ENCODE data around the gene SNTB2. TPM values are rescaled to one million over a fixed set of nuclear protein-coding genes. Genes with fewer than 3 reads are reported as not detected.

The SNTB2 gene
- total RNA-seq, 1 donor from 2014 or later, result 36.1 TPM

DNA sequence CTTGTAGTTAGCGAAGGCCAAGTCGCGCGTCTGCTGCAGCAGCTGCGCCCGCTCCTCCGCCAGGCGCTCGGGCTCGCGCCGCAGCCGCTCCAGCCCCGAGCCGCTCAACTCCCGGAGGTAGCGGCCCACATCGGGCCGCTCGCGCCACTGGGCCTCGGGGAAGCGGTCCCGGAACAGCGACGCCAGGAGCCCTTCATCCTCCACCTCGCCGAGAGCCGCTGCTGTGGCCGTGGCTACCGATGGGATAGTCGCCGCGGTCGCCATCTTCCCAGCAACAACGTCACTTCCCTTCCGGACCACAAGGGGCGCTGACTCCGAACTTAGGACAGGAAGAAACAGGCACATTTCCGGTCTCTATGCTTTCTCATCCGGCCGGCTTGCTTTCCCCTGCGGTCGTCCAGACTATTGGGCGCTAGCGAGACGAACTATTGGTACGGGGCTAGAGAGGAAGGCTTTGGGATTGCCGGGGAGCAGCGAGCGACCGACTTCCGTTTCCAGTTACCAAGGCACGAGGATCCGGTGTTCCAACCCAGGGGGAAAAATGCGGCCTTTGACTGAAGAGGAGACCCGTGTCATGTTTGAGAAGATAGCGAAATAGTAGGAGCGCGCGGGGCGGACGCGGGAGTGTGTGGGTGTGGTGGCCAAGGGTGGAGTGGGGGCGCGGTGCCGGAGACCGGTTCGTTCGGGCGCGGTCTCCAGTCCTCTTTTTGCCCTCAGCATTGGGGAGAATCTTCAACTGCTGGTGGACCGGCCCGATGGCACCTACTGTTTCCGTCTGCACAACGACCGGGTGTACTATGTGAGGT lies 152.5 kb downstream of the SNTB2 start, which contains the start of the genes COG8 and NIP7:
TSS of gene COG8 (minus strand) at position 276 of the 806 bp plus-strand sequence. CDS start at position 264, 12 bp downstream.
TSS of gene NIP7 (plus strand) at position 484 of the 806 bp plus-strand sequence. CDS start at position 542, 58 bp downstream.
- peak; percentile 88 for TF ChIP-seq CTCF (IDR thresholded peaks at IDR 0.05)
- Histone ChIP-seq H3K9me3 (no peaks in the 10 kb centered on the region), H3K27ac (peak within 1 kb of the TSS; percentile 92), H3K36me3 (peaks cover 61% of the 10 kb centered on the region), H3K4me1 (peaks cover 35% of the 10 kb centered on the region), H3K27me3 (ENCODE audit: low read depth) (no peaks in the 10 kb centered on the region), H3K4me3 (peak within 1 kb of the TSS; percentile 75)
- DNase-seq, result peak; percentile 94
- intact Hi-C loops (cut with DNase I), result no loop called here
- ATAC-seq, result peak; percentile 99

- intact Hi-C loops (cut with DNase I), result no loop called here
- DNase-seq (no peak), ATAC-seq (no peak)
- peaks cover 35% of the 10 kb centered on the region for H3K4me1 ChIP-seq
- H3K27ac ChIP-seq, result peak overlapping the region; percentile 92
- no peaks in the 10 kb centered on the region for H3K27me3 ChIP-seq (ENCODE audit: low read depth)
- H3K4me3 ChIP-seq, result peak overlapping the region; percentile 75
- H3K9me3 ChIP-seq, result no peaks in the 10 kb centered on the region
- TF ChIP-seq CTCF (IDR thresholded peaks at IDR 0.05), result no peak
- H3K36me3 ChIP-seq, result peaks cover 54% of the 10 kb centered on the region
Measured at GRCh38 chr16:69340095-69340644, 153.2 kb downstream of the SNTB2 start.

DNA sequence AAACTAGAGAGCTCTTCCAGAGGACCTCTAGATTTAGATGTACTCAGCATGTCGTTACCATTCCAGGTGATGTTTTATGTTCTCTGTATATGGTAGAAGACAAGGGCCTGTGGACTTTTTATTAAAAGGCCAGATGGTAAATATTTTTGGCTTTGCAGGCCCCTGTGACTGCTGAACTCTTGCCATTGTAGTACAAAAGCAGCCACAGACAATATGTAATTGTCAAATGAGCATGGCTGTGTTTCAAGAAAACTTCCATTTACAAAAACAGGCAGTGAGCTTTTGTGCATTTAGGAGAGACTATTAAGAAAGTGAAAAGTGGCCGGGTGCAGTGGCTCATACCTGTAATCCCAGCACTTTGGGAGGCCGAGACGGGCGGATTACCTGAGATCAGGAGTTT lies 157.2 kb downstream of the SNTB2 start:
- peaks cover 39% of the 10 kb centered on the region for H3K36me3 ChIP-seq
- ATAC-seq, result no peak
- intact Hi-C loops (cut with DNase I), result no loop called here

DNA sequence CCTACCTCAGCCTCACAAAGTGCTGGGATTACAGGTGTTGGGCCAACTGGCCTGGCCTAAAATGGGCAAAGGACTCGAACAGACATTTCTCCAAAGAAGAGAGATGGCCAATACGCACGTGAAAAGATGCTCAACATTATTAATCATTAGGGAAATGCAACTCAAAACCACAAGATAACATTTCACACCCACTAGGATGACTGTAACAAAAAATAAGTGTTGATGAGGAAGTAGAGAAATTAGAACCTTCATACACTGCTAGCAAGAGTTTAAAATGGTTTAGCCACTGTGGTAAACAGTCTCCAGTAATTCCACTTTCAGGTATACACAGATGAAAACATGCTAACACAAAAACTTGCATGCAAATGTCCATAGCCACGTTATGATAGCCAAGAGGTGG lies 159.0 kb downstream of the SNTB2 start:
- ATAC-seq (no peak), DNase-seq (no peak)
- Histone ChIP-seq H3K4me1 (peaks cover 3% of the 10 kb centered on the region), H3K27ac (no peak overlapping the region), H3K4me3 (no peak overlapping the region), H3K9me3 (no peaks in the 10 kb centered on the region), H3K36me3 (peaks cover 38% of the 10 kb centered on the region), H3K27me3 (ENCODE audit: low read depth) (no peaks in the 10 kb centered on the region)
- TF ChIP-seq CTCF (IDR thresholded peaks at IDR 0.05), result no peak
- intact Hi-C loops (cut with DNase I), result no loop called here

More for the DNA sequence above, 157.2 kb downstream of the SNTB2 start:
- Histone ChIP-seq H3K4me1 (peaks cover 13% of the 10 kb centered on the region), H3K27ac (no peak overlapping the region), H3K9me3 (no peaks in the 10 kb centered on the region), H3K27me3 (ENCODE audit: low read depth) (no peaks in the 10 kb centered on the region), H3K4me3 (no peak overlapping the region)
- DNase-seq, result no peak
- no peak for TF ChIP-seq CTCF (IDR thresholded peaks at IDR 0.05)

DNA sequence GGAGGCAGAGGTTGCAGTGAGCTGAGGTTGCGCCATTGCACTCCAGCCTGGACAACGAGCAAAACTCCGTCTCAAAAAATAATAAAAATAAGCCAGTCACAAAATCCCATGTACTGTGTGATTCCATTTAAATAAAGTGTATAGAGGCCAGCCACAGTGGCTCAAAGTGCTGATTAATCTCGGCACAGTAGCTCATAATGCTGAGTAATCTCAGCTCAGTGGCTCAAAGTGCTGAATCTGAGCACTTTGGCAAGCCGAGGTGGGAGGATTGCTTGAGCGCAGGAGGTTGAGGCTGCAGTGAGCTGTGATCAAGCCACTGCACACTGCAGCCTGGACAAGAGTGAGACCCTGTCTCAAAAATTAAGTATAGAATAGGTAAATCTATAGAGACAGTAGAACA lies 159.7 kb downstream of the SNTB2 start:
- Histone ChIP-seq H3K27me3 (ENCODE audit: low read depth) (no peaks in the 10 kb centered on the region), H3K27ac (no peak overlapping the region), H3K9me3 (no peaks in the 10 kb centered on the region), H3K4me1 (no peaks in the 10 kb centered on the region), H3K36me3 (peaks cover 33% of the 10 kb centered on the region), H3K4me3 (no peak overlapping the region)
- TF ChIP-seq CTCF (IDR thresholded peaks at IDR 0.05), result no peak
- DNase-seq (no peak), ATAC-seq (no peak)
- intact Hi-C loops (cut with DNase I), result no loop called here

Measured in lower lobe of right lung (tissue), 2 donors.